PC-9 (cell line): Measurements from ENCODE around the gene NECAB3.

Experiments
- CTCF ChIP-seq: fragments of 200-600 bp; sonication (generic); conservative IDR thresholded peaks from 2 replicates; pipeline ENCODE4 v1.6.1; 2017; ENCODE audit warnings: mixed run types, antibody characterized with exemption, mild to moderate bottlenecking, moderate library complexity
- EZH2 ChIP-seq: fragments of 200-600 bp; sonication (generic); IDR thresholded peaks from 2 replicates; pipeline ENCODE4 v1.8.0; 2017; ENCODE audit warnings: antibody characterized with exemption, low read depth

- TF ChIP-seq CTCF = no peak
- no peak for TF ChIP-seq EZH2
These were observed 10.8 kb downstream of the NECAB3 start for GRCh38 chr20:33663161-33664084.
